Measurements from ENCODE around the gene KIAA0232. TPM values are rescaled to one million over a fixed set of nuclear protein-coding genes. Genes with fewer than 3 reads are reported as not detected.
"Not testable (repeated sequence)": the region's sequence is repeated elsewhere in the genome, so short reads cannot be mapped to it uniquely, and the experiment has no call there.

Gene KIAA0232
- total RNA-seq, 1 donor from 2014 or later, result 10.3 TPM

- DNase-seq (ENCODE audit: low read depth in 2 of 2), result no peak
These were observed 21.7 kb downstream of the KIAA0232 start for GRCh38 chr4:6804082-6804752.

GRCh38 chr4:6806924-6807626 lies 24.5 kb downstream of the KIAA0232 start:
- no peak for DNase-seq (ENCODE audit: low read depth in 2 of 2)

GRCh38 chr4:6808259-6808658 lies 25.7 kb downstream of the KIAA0232 start:
- DNase-seq (ENCODE audit: low read depth in 2 of 2), result no peak

- DNase-seq (ENCODE audit: low read depth in 2 of 2), result no peak
These were observed 28.6 kb downstream of the KIAA0232 start for GRCh38 chr4:6811165-6811564.

- no peak for DNase-seq (ENCODE audit: low read depth in 2 of 2)
These were observed 30.2 kb downstream of the KIAA0232 start for GRCh38 chr4:6812766-6813165.

GRCh38 chr4:6813725-6814124 lies 31.2 kb downstream of the KIAA0232 start:
- DNase-seq (ENCODE audit: low read depth in 2 of 2), result no peak

- no peak for DNase-seq (ENCODE audit: low read depth in 2 of 2)
These were observed 32.7 kb downstream of the KIAA0232 start for GRCh38 chr4:6815029-6815836.

- no peak for DNase-seq (ENCODE audit: low read depth in 2 of 2)
These were observed 36.8 kb downstream of the KIAA0232 start for GRCh38 chr4:6819295-6819694.

GRCh38 chr4:6820695-6821094 lies 38.2 kb downstream of the KIAA0232 start:
- DNase-seq (ENCODE audit: low read depth in 2 of 2), result no peak

GRCh38 chr4:6824071-6824470 lies 41.5 kb downstream of the KIAA0232 start:
- DNase-seq (ENCODE audit: low read depth in 2 of 2), result no peak

GRCh38 chr4:6824772-6825402 lies 42.4 kb downstream of the KIAA0232 start:
- no peak for DNase-seq (ENCODE audit: low read depth in 2 of 2)

GRCh38 chr4:6825403-6825802 lies 42.9 kb downstream of the KIAA0232 start:
- no peak for DNase-seq (ENCODE audit: low read depth in 2 of 2)

- no peak for DNase-seq (ENCODE audit: low read depth in 2 of 2)
These were observed 44.4 kb downstream of the KIAA0232 start for GRCh38 chr4:6826781-6827508.

GRCh38 chr4:6829086-6829485 lies 46.6 kb downstream of the KIAA0232 start:
- no peak for DNase-seq (ENCODE audit: low read depth in 2 of 2)

GRCh38 chr4:6834867-6835266 lies 52.3 kb downstream of the KIAA0232 start:
- no peak for DNase-seq (ENCODE audit: low read depth in 2 of 2)

- DNase-seq (ENCODE audit: low read depth in 2 of 2), result not testable (repeated sequence)
These were observed 53.1 kb downstream of the KIAA0232 start for GRCh38 chr4:6835616-6836015.

GRCh38 chr4:6837106-6837505 lies 54.6 kb downstream of the KIAA0232 start:
- DNase-seq (ENCODE audit: low read depth in 2 of 2), result not testable (repeated sequence)

GRCh38 chr4:6839579-6839978 lies 57.1 kb downstream of the KIAA0232 start:
- no peak for DNase-seq (ENCODE audit: low read depth in 2 of 2)

GRCh38 chr4:6840062-6840976 lies 57.8 kb downstream of the KIAA0232 start:
- DNase-seq (ENCODE audit: low read depth in 2 of 2), result no peak

- DNase-seq (ENCODE audit: low read depth in 2 of 2), result no peak
These were observed 62.5 kb downstream of the KIAA0232 start for GRCh38 chr4:6845027-6845426.

Data from dermis microvascular lymphatic vessel endothelial cell (primary cell).